ENCODE data around the gene NFIA. TPM values are rescaled to one million over a fixed set of nuclear protein-coding genes. Genes with fewer than 3 reads are reported as not detected.

Gene NFIA
- polyA plus RNA-seq, 3 donors = 1.4 to 5.3 (median 2.4) TPM

DNA sequence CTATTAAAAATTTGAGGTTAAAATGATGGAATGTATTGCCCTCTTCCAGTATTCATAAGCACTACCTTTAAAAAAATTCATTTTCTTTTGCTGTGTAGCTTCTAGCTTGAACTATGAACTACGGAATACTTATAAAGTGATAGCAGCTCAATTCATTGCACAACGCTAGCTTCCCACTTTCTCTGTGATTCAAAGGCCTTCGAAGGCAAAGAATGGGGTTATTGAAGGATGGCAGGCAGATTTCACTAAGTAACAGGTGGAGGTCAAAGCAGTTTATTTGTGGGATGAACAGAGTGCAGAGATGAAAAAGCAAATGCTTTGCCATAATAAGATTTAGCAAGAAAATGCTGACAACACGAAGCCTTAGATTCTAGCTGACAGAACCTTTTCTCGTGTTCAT is 290.6 kb downstream of the NFIA start:
- no peak for DNase-seq
- Histone ChIP-seq H3K4me2 (replicated peaks; ENCODE audit: extremely low read depth, low read length, poor library complexity, severe bottlenecking) (no peak overlapping the region), H3K4me3 (replicated peaks in 1 of 3; ENCODE audit: low read depth in 2 of 3, low read length in 3 of 3) (no peak overlapping the region), H3K4me1 (ENCODE audit: control insufficient read depth in 1 of 2, insufficient read depth in 2 of 2, low read length in 2 of 2) (no peaks in the 10 kb centered on the region), H3K27ac (ENCODE audit: low read depth in 1 of 2, low read length in 2 of 2) (no peak overlapping the region), H3K9ac (ENCODE audit: insufficient read depth, low read length, poor library complexity, severe bottlenecking) (no peak overlapping the region), H3K9me3 (replicated peaks in 1 of 2; ENCODE audit: control insufficient read depth in 1 of 2, insufficient read depth in 1 of 2, low read length in 2 of 2) (no peaks in the 10 kb centered on the region), H3K27me3 (ENCODE audit: control insufficient read depth in 2 of 2, insufficient read depth in 2 of 2, low read length in 2 of 2) (no peaks in the 10 kb centered on the region), H2AFZ (ENCODE audit: insufficient read depth, low read depth, low read length, poor library complexity, severe bottlenecking) (no peak overlapping the region), H3K36me3 (replicated peaks in 1 of 2; ENCODE audit: control insufficient read depth in 1 of 2, insufficient read depth in 2 of 2, low read length in 2 of 2) (peaks cover 0 to 6% of the 10 kb centered on the region in 2 donors), H4K20me1 (ENCODE audit: insufficient read depth, low read length) (no peaks in the 10 kb centered on the region), H3K79me2 (ENCODE audit: insufficient read depth, low read length) (no peaks in the 10 kb centered on the region)
- H3K4me3 Mint-ChIP-seq = no peak overlapping the region
- TF ChIP-seq, protein P1, sequence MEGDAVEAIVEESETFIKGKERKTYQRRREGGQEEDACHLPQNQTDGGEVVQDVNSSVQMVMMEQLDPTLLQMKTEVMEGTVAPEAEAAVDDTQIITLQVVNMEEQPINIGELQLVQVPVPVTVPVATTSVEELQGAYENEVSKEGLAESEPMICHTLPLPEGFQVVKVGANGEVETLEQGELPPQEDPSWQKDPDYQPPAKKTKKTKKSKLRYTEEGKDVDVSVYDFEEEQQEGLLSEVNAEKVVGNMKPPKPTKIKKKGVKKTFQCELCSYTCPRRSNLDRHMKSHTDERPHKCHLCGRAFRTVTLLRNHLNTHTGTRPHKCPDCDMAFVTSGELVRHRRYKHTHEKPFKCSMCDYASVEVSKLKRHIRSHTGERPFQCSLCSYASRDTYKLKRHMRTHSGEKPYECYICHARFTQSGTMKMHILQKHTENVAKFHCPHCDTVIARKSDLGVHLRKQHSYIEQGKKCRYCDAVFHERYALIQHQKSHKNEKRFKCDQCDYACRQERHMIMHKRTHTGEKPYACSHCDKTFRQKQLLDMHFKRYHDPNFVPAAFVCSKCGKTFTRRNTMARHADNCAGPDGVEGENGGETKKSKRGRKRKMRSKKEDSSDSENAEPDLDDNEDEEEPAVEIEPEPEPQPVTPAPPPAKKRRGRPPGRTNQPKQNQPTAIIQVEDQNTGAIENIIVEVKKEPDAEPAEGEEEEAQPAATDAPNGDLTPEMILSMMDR (IDR thresholded peaks at IDR 0.05) = no peak
- intact Hi-C loops (cut with micrococcal nuclease) = no loop called here
- peaks cover 9 to 22% of the 10 kb centered on the region in 2 donors for H3K36me3 Mint-ChIP-seq
- no peaks in the 10 kb centered on the region for H3K9me3 Mint-ChIP-seq
- no CpG with 5 or more reads among the region's 5 CpGs for WGBS (ENCODE audit: insufficient coverage)
- H3K4me1 Mint-ChIP-seq = peaks cover 6% of the 10 kb centered on the region
- H3K27me3 Mint-ChIP-seq (ENCODE audit: low read depth in 3 of 3) = no peaks in the 10 kb centered on the region
- H3K27ac Mint-ChIP-seq = no peak overlapping the region

DNA sequence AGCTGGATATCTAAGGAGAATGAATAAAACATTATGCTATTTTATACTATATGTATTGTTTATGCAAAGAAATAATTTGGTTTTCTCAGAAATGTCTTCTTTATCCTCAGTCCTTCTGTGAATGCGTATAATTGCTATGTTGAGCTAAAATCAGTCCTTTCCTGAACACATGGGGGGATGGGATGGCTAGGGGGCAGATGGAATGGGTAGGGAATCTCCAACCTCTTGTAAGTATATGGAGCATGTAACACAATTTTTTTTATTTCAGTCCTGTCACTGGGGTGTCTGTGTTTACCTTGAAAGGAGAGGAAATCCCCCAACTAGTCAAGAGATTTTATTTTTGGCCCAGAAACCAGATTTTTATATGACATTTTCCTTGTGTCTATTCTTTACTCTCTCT is 291.8 kb downstream of the NFIA start:
- intact Hi-C loops (cut with micrococcal nuclease) = no loop called here
- H3K36me3 ChIP-seq (replicated peaks in 1 of 2; ENCODE audit: control insufficient read depth in 1 of 2, insufficient read depth in 2 of 2, low read length in 2 of 2) = peaks cover 0 to 6% of the 10 kb centered on the region in 2 donors
- Mint-ChIP-seq H3K27me3 (ENCODE audit: low read depth in 3 of 3) (no peaks in the 10 kb centered on the region), H3K9me3 (no peaks in the 10 kb centered on the region), H3K27ac (no peak overlapping the region), H3K4me1 (peaks cover 2% of the 10 kb centered on the region), H3K4me3 (no peak overlapping the region), H3K36me3 (peaks cover 9 to 22% of the 10 kb centered on the region in 2 donors)
- H3K27ac ChIP-seq (ENCODE audit: low read depth in 1 of 2, low read length in 2 of 2) = no peak overlapping the region
- no peaks in the 10 kb centered on the region for H3K79me2 ChIP-seq (ENCODE audit: insufficient read depth, low read length)
- H3K9ac ChIP-seq (ENCODE audit: insufficient read depth, low read length, poor library complexity, severe bottlenecking) = no peak overlapping the region
- H4K20me1 ChIP-seq (ENCODE audit: insufficient read depth, low read length) = no peaks in the 10 kb centered on the region
- TF ChIP-seq, protein P1 (IDR thresholded peaks at IDR 0.05) = no peak
- WGBS (ENCODE audit: insufficient coverage) = no CpG with 5 or more reads among the region's 1 CpG
- H3K27me3 ChIP-seq (ENCODE audit: control insufficient read depth in 2 of 2, insufficient read depth in 2 of 2, low read length in 2 of 2) = no peaks in the 10 kb centered on the region
- H3K4me2 ChIP-seq (replicated peaks; ENCODE audit: extremely low read depth, low read length, poor library complexity, severe bottlenecking) = no peak overlapping the region
- no peaks in the 10 kb centered on the region for H3K9me3 ChIP-seq (replicated peaks in 1 of 2; ENCODE audit: control insufficient read depth in 1 of 2, insufficient read depth in 1 of 2, low read length in 2 of 2)
- no peak overlapping the region for H3K4me3 ChIP-seq (replicated peaks in 1 of 3; ENCODE audit: low read depth in 2 of 3, low read length in 3 of 3)
- DNase-seq = no peak
- H2AFZ ChIP-seq (ENCODE audit: insufficient read depth, low read depth, low read length, poor library complexity, severe bottlenecking) = no peak overlapping the region
- no peaks in the 10 kb centered on the region for H3K4me1 ChIP-seq (ENCODE audit: control insufficient read depth in 1 of 2, insufficient read depth in 2 of 2, low read length in 2 of 2)
